Tibial nerve (tissue), 4 donors: ENCODE results near the gene LGALS7B. TPM values are rescaled to one million over a fixed set of nuclear protein-coding genes. Genes with fewer than 3 reads are reported as not detected.
"Not testable (repeated sequence)": the region's sequence is repeated elsewhere in the genome, so short reads cannot be mapped to it uniquely, and the experiment has no call there.

ENCODE experiments used
- DNase-seq, 2 donors: peaks; one replicate each; pipeline ENCODE4 v3.0.0-alpha.2; 2019; ENCODE audit warnings: low spot score in 2 of 2
- H3K27ac ChIP-seq, 4 donors: fragments of 200-600 bp; sonication (generic) in 3 of 4; one replicate each; pipeline ENCODE4 v1.5.1; 2017 to 2019; ENCODE audit warnings: mild to moderate bottlenecking in 1 of 4
- H3K27me3 ChIP-seq, 2 donors: fragments of 200-600 bp; sonication (generic) in 1 of 2; one replicate each; pipeline versions ENCODE4 v1.5.1 to v1.6.0; 2017 to 2019
- H3K36me3 ChIP-seq, 3 donors: fragments of 200-600 bp; sonication (generic); one replicate each; pipeline ENCODE4 v1.5.1; 2018 to 2019
- H3K4me1 ChIP-seq, 4 donors: fragments of 200-600 bp; sonication (generic) in 3 of 4; one replicate each; pipeline ENCODE4 v1.5.1; 2017 to 2019
- H3K4me3 ChIP-seq, 4 donors: fragments of 200-600 bp; sonication (generic) in 3 of 4; one replicate each; pipeline ENCODE4 v1.5.1; 2017 to 2019; ENCODE audit warnings: mild to moderate bottlenecking in 1 of 4, moderate library complexity in 1 of 4
- H3K9me3 ChIP-seq, 4 donors: fragments of 200-600 bp; sonication (generic) in 3 of 4; one replicate each; pipeline ENCODE4 v1.5.1; 2017 to 2019
- EP300 ChIP-seq, 2 donors: sonication (generic); formaldehyde crosslinking; IDR thresholded peaks; one replicate each; pipeline ENCODE4 v1.6.1; 2017; ENCODE audit warnings: antibody characterized with exemption in 2 of 2, mild to moderate bottlenecking in 1 of 2
- POLR2A ChIP-seq, 2 donors: fragments of 450-650 bp; IDR thresholded peaks; one replicate each; pipeline ENCODE4 v1.6.1; 2017; ENCODE audit warnings: antibody characterized with exemption in 2 of 2, mild to moderate bottlenecking in 2 of 2, moderate library complexity in 2 of 2
- WGBS, 2 donors: methylation state at CpG; one replicate each; pipeline ENCODE4 v1.1.5; 2018; 5-methylcytosine and 5-hydroxymethylcytosine counted together
- total RNA-seq, 4 donors: library from RNA; depleted of rRNA; stranded (reverse); fragments of >200 nt; gene quantifications; one replicate each; pipeline ENCODE4 v1.1.0, GENCODE V29; 2016
- TF ChIP-seq, protein P1 (sequence below), 5 experiments: fragments of 200-600 bp in 3 of 5; fragments of 450-650 bp in 2 of 5; sonication (generic) in 3 of 5; IDR thresholded peaks; one replicate each; pipeline ENCODE4 v1.5.1; 2016 to 2019; ENCODE audit warnings: antibody characterized with exemption in 5 of 5, mild to moderate bottlenecking in 3 of 5, moderate library complexity in 2 of 5

The LGALS7B gene
- total RNA-seq, 4 donors from 2014 or later: not detected

DNA sequence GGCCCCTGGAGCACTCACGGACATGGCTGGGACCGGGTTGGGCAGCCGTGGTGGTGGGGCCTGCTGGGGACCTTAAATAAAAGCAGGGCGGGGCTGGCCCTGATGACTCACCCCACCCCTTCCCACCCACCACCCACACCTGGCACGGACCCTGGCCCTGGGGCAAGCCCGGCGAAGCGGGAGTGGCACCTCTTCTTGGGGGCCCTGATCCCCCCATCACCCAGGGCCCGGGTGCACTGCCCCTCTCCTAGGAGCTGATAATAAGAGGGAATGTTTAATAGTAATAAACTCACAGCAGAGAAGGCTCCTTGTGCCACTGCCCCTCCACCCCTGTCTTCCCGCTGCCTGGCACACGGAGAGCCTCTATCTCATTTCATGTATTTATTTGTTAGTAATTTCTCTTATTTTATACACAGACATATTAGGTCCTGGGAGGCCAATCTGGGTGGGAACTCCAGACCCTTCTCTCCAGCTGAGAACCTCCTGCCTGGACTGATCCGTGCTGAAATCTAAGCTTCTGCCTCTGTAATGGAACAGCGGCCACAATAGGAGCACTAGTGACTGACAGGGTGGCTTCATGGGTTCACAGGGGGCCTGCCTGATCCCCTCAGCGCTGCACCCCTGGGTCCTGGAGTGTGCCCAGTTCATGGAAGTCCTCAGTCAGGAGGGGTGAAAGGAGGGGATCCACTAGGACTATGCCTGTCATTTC, 15.4 kb upstream of the LGALS7B start, which contains the start of gene LGALS7:
Gene LGALS7 (minus strand): TSS at position 49 of the 709 bp plus-strand sequence. CDS start 25 bp downstream, at position 24.
- Histone ChIP-seq H3K27me3 (no peaks in the 10 kb centered on the region), H3K4me1 (peaks cover 0 to 9% (median 1%) of the 10 kb centered on the region in 4 donors), H3K36me3 (no peaks in the 10 kb centered on the region), H3K4me3 (no peak within 1 kb of the TSS), H3K27ac (no peak within 1 kb of the TSS), H3K9me3 (no peaks in the 10 kb centered on the region)
- no peak for DNase-seq
- TF ChIP-seq EP300 (IDR thresholded peaks at IDR 0.05) (no peak), POLR2A (IDR thresholded peaks at IDR 0.05) (no peak)
- TF ChIP-seq, protein P1, sequence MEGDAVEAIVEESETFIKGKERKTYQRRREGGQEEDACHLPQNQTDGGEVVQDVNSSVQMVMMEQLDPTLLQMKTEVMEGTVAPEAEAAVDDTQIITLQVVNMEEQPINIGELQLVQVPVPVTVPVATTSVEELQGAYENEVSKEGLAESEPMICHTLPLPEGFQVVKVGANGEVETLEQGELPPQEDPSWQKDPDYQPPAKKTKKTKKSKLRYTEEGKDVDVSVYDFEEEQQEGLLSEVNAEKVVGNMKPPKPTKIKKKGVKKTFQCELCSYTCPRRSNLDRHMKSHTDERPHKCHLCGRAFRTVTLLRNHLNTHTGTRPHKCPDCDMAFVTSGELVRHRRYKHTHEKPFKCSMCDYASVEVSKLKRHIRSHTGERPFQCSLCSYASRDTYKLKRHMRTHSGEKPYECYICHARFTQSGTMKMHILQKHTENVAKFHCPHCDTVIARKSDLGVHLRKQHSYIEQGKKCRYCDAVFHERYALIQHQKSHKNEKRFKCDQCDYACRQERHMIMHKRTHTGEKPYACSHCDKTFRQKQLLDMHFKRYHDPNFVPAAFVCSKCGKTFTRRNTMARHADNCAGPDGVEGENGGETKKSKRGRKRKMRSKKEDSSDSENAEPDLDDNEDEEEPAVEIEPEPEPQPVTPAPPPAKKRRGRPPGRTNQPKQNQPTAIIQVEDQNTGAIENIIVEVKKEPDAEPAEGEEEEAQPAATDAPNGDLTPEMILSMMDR (IDR thresholded peaks at IDR 0.05): no peak
- WGBS, 2 donors: 75 to 82% methylated on average over 5 to 7 of the region's 14 CpGs

DNA sequence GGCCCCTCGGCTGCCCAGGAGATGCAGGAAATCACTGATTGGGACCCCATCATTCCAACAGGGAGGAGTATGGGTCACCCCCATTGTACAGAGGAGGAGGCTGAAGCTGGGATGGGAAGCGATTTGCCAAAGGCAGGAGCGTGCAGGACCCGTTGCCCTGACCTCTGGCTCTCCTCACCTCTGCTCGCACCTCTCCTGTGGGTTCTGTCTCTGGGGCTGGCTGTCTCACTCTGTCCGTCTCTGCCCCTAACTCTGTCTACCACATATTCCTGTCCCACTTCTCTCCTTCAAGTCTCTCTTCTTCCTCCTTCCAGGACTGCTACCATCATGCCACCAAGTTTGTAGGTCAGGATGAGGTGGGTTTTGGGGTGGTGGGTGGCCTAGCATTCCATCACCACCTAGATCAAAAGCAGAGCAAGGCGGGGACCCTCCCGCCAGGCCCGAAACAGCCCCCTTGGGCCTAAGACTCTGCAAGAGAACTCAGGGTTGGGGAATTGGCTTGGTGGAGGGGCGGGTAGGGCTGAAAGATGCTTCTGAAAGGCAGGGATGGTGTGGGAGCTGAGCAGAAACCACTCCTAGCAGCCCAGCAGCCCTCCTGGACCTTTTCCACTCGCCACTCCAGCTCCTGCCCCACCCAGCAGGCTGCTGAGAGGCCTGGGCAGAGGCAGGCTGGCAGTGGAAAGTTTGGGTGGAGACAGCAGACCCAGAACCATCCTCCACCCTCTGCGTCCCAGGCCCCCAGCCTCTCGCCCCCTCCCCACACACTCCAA, 14.6 kb upstream of the LGALS7B start:
- Histone ChIP-seq H3K4me3 (no peak overlapping the region), H3K9me3 (no peaks in the 10 kb centered on the region), H3K36me3 (no peaks in the 10 kb centered on the region), H3K4me1 (peaks cover 0 to 9% (median 1%) of the 10 kb centered on the region in 4 donors), H3K27me3 (no peaks in the 10 kb centered on the region), H3K27ac (no peak overlapping the region)
- TF ChIP-seq POLR2A (IDR thresholded peaks at IDR 0.05) (no peak), EP300 (IDR thresholded peaks at IDR 0.05) (no peak)
- TF ChIP-seq, protein P1 (IDR thresholded peaks at IDR 0.05): no peak
- DNase-seq: no peak
- 80 to 84% methylated on average over 13 of the region's 13 CpGs for WGBS, 2 donors

DNA sequence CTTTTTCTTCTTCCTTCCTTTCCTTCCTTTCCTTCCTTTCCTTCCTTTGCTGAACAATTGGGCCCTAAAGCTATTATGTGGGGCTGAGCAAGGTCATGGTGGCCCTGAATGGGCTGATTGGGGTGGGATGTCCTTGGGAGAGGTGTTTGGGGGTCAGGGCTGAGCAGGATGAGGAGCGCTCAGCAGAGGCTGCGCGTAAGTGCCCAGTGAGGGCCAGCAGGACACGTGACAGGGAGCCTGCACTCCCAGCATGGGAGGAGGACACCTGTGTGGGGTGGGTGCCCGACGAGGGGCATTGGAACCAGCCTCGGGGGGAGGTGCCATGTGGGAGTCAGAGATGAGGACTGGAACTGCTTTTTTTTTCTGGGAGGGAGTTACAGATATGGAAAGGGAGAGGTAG, 10.3 kb upstream of the LGALS7B start:
- TF ChIP-seq EP300 (IDR thresholded peaks at IDR 0.05) (no peak), POLR2A (IDR thresholded peaks at IDR 0.05) (no peak)
- TF ChIP-seq, protein P1 (IDR thresholded peaks at IDR 0.05): no peak
- Histone ChIP-seq H3K4me1 (no peaks in the 10 kb centered on the region), H3K4me3 (no peak overlapping the region), H3K27me3 (no peaks in the 10 kb centered on the region), H3K9me3 (no peaks in the 10 kb centered on the region), H3K36me3 (no peaks in the 10 kb centered on the region), H3K27ac (no peak overlapping the region)
- 64 to 66% methylated on average over 7 of the region's 7 CpGs for WGBS, 2 donors
- no peak for DNase-seq

DNA sequence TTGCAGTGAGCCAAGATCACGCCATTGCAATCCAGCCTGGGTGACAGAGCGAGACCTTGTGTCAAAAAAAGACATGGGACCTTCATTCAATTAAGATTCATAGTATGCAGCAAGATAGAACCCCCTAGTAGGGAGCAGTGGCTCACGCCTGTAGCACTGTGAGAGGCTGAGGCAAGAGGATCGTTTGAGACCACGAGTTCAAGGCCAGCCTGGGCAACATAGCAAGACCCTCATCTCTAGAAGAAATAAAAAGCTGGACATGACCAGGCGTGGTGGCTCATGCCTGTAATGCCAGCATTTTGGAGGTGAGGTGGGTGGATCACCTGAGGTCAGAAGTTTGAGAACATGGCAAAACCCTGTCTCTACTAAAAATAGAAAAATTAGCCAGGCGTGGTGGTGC, 8.6 kb upstream of the LGALS7B start:
- Histone ChIP-seq H3K27ac (no peak overlapping the region), H3K4me3 (no peak overlapping the region), H3K36me3 (no peaks in the 10 kb centered on the region), H3K27me3 (no peaks in the 10 kb centered on the region), H3K4me1 (no peaks in the 10 kb centered on the region), H3K9me3 (no peaks in the 10 kb centered on the region)
- WGBS, 2 donors: 86 to 88% methylated on average over 7 of the region's 7 CpGs
- DNase-seq: no peak
- TF ChIP-seq, protein P1 (IDR thresholded peaks at IDR 0.05): no peak
- TF ChIP-seq POLR2A (IDR thresholded peaks at IDR 0.05) (no peak), EP300 (IDR thresholded peaks at IDR 0.05) (no peak)

DNA sequence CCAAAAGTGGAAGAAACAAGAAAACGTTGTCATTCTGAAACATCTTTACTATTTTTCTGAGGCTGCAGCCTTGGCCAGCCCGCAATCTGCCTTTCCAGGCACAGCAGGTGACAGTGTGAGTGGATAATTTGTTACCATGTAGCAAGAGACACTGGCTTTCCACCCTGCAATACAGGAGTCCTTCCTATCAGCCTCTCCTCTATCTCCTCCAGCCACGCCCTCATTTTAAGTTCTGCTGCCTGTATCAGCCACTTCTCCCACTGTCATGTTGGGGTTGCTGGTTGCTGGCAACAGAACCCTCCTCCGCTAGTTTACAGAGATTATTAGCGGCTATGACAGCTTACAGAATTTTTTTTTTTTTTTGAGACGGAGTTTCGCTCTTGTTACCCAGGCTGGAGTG, 7.9 kb upstream of the LGALS7B start:
- Histone ChIP-seq H3K4me1 (no peaks in the 10 kb centered on the region), H3K9me3 (no peaks in the 10 kb centered on the region), H3K36me3 (no peaks in the 10 kb centered on the region), H3K27ac (no peak overlapping the region), H3K27me3 (no peaks in the 10 kb centered on the region), H3K4me3 (no peak overlapping the region)
- TF ChIP-seq EP300 (IDR thresholded peaks at IDR 0.05) (no peak), POLR2A (IDR thresholded peaks at IDR 0.05) (no peak)
- 75 to 77% methylated on average over 7 of the region's 7 CpGs for WGBS, 2 donors
- DNase-seq: no peak

DNA sequence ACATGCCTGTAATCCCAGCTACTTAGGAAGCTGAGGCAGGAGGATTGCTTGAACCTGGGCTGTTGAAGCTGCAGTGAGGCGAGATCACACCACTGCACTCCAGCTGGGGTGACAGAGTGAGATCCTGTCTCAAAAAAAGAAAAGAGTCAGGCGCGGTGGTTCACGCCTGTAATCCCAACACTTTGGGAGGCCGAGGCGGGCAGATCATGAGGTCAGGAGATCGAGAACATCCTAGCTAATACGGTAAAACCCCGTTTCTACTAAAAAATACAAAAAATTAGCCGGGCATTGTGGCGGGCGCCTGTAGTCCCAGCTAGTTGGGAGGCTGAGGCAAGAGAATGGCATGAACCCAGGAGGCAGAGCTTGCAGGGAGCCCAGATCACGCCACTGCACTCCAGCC, 6.8 kb upstream of the LGALS7B start:
- not testable (repeated sequence) for H3K36me3 ChIP-seq, H3K4me1 ChIP-seq, H3K27me3 ChIP-seq, H3K9me3 ChIP-seq, H3K4me3 ChIP-seq, H3K27ac ChIP-seq, DNase-seq
- WGBS, 2 donors: 86 to 87% methylated on average over 13 of the region's 13 CpGs
